Activated CD4-positive, alpha-beta T cell treated with anti-CD3 and anti-CD28 coated beads, Interleukin-2, amount 50 U/mL, for 16 hours (primary cell): ENCODE data around the gene PLK3.
"Not testable (repeated sequence)": the region's sequence is repeated elsewhere in the genome, so short reads cannot be mapped to it uniquely, and the experiment has no call there.

ENCODE experiments used
- DNase-seq: peaks from one replicate; pipeline ENCODE4 v3.0.0-alpha.2; 2020

The PLK3 gene

DNA sequence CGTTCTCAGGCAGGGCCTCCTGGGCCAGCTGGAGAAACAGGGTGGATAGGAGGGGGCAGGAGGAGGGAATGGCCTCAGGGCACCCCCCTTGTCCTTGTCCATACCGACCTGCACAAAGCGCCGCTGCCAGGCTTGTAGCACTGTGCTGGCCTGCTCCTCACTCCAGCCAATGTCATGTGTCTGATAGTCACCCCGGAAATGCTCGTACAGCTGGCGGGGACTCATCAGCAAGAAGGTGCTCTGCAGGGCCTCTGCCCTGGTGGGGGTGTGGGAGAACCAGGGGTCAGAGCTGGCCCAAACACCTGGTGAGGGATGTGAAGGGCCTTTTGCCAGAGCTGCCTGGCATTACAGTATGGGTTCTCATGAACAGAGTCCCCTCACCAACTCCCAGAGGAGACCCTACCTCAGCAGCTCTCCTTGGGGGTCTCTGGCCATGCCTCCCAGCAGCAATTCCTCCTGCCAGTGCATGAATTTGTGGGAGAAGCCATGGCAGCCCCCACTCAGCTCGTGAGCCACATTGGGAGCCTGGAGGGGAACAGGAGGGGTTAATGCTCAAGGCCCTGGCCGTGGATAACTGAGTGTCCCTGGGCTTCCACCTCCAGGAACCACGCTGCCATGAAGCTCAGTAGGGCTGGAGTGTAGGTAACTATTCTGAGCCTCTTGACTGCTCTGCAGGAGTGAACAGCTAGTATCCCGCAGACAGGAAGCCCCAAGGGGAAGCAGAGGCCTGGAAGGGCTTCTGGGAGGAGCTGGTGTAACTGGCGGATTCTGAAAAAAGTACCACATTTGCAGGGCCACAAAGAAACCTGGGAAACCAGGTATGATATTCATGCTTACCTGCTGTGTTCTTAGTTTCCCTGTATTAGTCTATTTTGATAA, 29.6 kb downstream of the PLK3 start:
- DNase-seq, result no peak

DNA sequence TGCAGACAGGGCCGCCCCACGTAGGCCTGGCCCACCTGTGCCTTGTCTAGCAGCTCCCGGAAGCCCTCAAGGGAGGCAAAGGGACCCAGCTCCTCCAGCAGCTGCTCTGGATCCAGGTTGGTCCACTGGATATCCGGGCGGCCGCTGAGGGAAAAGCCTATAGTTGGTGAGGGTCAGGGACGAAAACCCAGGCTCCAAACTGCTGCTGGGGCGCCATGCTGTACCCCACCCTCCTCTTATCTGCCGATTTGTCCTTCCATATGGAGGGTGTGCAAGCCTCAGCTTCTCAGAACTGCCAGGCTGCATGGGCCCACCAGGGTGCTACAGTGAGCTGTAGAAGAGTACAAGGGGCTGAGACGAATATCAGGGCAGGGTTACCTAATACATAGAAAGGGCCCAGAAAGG, 30.7 kb downstream of the PLK3 start:
- no peak for DNase-seq

DNA sequence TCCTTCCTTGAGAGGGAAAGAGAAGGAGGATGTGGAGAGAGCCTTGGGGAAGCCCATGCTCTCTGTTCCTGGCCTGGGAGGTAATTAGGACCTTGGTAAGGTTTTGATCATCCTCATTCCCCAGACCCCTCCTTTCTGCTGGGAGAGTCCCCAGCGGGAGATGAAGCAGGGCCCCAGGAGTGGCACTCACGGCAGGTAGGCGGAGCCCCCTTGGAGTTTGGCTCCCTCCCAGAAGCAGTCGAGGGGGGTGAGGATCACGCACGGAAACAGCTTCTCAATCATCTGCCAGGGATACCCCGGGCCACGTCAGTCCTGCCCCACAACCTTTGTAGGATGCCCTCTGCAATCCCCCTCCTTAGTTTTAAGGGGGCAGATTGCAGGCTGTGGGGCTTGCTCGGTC, 31.3 kb downstream of the PLK3 start:
- no peak for DNase-seq

DNA sequence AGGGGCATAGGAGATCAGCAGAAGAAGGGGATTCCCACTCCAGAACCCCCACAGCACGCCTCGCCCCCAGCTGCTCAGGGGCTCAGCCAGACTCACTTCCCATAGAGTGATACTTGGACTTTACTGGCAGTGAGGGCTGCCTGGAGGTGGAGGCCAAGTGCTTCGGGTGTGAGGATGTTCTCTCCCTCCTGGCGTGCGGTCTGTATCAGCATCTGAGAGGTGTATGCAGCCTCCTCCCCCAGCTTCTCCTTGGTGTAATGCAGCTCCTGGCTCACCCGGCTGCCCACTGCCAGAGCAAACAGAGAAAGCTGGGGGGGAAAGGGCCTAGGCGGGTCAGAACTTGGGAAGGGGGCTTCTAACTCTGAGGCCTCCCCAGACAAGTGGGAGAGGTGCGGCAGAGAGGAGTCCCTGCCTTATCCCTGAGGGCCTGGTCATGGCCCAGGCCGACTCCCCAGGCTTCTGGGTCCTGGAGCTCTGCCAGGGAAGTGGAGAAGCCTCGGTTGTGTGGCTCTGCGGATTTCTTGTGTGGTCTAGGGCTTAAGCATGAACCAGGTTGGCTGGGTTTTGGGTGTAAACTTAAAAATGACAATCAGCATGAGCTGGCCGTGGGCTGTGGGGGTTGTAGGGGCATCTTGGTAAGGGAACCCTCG, 32.0 kb downstream of the PLK3 start:
- DNase-seq, result no peak

DNA sequence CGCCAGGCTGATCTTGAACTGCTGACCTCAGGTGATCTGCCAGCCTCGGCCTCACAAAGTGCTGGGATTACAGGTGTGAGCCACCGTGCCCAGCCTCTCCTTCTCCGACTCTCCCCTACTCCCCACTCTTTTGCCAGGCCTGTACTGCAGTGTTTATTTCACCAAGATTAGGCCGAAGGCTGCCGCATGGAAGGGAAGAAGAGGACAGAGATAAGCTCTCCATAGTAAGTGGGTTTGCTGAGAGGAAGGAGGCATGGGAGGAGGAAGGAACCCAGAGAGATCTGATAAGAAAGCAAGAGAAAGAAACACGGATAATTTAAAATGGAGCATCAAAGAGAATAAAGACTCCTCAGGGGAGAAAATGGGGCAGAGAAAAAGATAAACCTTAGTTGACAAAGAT, 34.2 kb downstream of the PLK3 start:
- no peak for DNase-seq

DNA sequence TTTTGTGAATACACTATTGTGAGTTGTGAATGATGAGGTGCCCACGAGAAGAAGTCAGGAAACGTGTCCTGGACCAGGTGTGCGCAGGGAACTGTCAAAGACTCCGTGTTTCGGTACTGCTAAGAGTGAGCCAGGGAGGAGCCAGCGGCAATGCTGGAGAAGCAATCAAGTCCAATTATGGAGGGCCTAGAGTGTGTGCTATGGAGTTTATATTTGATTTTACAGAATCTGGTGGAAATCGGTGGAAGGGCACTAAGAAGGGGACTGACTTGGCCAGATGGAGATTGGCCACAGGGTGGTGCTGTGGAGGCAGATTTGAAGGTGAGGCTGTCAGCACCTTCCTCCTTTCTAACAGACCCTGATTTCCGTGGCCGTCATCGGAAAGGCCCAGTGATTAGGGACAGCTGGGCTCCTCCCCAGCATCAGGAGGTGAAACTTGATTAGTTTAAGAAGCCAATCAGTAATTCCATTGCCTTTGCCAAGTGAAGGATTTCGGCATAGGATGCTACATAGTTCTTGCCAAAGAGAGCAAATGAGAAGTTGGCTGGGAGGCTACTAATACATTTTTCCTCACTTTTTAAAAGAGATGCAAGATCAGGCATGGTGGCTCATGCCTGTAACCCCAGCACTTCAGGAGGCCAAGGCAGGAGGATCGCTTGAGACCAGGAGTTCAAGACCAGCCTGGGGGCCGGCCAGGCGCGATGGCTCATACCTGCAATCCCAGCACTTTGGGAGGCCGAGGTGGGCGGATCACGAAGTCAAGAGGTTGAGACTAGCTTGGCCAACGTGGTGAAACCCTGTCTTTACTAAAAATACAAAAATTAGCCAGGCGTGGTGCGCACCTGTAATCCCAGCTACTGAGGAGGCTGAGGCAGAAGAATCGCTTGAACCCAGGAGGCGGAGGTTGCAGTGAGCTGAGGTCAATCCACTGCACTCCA, 35.8 kb downstream of the PLK3 start:
- peak; percentile 90 for DNase-seq

DNA sequence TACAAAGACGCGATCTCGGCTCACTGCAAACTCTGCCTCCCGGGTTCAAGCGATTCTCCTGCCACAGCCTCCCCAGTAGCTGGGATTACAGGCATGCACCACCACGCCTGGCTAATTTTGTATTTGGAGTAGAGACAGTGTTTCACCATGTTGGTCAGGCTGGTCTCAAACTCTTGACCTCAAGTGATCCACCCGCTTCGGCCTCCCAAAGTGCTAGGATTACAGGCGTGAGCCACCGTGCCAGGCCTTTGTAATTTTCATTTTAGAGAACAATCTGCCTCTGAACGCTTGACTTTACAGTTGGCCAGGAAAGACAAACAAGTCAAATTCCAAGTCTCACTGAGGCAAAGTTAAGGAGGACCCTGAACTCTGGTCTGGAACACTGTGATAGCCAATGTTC, 38.1 kb downstream of the PLK3 start:
- not testable (repeated sequence) for DNase-seq

DNA sequence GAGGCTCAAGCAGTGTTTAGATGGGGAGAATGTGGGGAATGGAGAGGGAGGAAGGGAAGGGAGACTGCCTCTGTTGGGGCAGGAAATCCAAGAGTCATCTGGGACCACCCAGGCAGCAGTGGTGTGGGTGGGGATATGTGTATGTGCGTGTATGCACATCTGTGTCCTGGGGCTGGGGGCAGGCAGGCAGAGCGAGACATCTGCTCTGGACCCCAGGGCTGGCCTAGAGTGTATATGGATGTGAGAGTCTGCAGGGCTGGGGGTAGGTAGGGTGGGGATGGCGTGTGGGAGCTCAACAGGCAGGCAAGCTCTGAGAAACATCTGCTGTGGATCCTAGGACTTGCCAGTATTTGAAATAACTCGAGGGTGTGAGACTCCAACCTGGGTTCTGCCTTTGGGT, 39.4 kb downstream of the PLK3 start:
- no peak for DNase-seq

DNA sequence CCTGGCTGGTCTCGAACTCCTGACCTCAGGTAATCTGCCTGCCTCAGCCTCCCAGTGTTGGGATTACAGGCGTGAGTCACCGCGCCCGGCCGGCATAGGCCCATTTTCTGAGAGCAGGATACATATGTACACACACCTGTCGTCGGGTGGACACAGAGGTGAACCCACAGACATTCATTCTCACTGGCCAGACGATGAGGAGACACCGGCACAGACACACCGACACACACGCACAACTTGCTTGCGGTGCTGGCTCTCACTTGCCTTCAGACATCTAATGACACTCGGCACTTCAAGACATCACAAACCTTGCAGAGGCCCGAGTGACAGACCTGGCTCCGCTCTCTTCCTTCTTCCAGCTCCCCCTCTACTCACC, 42.3 kb downstream of the PLK3 start:
- DNase-seq, result no peak

DNA sequence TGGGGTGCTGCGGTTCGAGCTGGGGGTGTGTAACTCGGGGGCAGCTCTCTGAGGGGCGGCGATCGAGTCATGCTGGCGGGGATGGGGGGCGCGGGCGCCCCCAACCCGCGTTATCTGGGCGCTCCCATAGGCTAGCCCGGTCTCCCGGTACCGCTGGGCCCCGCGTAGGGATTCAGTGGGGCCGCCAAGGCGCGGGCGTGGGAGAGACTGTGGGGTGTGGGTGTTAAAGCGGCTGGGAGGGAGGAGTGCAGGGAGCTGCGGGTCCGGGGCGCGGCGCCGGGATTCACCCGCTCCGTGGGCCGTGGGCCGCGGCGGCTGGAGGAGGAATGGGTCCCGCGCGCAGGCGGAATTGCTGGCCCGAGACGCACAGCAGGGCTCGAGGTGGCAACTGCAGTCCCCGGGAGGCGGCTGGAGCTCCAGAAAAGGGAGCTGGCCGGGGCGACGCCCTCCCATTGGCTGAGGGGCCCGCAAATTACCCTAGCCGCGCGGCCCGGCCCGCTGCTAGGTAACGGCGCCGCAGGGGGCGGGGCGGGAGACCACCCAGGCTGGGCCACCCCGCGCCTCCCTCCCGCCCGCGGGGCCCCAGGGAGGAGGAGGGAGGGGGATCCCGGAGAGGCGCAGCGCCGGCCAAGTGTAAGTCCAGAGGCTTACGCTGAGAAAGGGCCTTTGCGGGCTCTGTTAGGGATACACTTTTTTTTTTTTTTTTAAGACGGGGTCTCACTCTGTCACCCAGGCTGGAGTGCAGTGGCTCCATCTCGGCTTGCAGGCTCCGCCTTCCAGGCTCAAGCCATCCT, 42.9 kb downstream of the PLK3 start, which contains the start of gene PTCH2:
Gene PTCH2, minus strand, starts transcription at position 392 of the 794 bp plus-strand sequence. Its CDS starts 321 bp downstream, at position 71.
- no peak for DNase-seq

DNA sequence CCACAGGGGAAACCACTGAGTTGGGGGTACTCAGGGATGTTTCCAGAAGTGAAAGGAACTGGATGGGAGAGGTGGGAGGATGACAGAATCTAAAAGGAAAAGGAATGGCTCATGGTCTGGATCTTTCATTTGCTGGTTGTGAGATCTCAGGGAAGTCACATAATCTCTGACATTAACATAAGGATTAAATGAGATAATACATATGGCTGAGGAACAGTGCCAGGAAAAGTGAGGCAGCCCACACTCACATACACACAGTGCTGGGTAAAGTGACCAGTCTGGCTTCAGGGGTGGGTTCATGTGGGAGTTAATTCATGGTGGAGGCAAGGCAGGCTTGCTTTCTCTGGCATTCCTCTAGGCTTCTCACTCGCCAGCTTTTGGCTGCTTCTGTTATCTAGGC, 46.8 kb downstream of the PLK3 start:
- no peak for DNase-seq

DNA sequence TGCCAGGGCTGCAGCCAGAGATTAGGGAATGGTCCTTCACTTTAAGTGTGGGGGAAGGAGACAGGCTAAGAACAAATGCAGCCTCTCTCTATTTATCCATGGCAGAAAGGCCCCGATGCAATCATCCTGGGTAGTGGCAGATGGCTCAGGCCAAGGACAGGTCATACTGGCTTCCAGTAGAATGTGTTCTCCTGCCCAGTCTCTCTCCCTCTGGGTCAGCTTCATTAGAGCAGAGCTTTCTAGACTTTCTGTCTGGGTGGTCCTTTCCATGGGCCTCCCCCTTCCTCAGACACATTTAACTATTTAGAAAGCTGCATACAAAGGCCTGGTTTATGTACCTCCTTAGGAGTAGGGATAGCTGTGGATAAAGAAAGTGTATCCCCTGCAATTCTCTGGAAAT, 47.7 kb downstream of the PLK3 start:
- DNase-seq, result no peak

DNA sequence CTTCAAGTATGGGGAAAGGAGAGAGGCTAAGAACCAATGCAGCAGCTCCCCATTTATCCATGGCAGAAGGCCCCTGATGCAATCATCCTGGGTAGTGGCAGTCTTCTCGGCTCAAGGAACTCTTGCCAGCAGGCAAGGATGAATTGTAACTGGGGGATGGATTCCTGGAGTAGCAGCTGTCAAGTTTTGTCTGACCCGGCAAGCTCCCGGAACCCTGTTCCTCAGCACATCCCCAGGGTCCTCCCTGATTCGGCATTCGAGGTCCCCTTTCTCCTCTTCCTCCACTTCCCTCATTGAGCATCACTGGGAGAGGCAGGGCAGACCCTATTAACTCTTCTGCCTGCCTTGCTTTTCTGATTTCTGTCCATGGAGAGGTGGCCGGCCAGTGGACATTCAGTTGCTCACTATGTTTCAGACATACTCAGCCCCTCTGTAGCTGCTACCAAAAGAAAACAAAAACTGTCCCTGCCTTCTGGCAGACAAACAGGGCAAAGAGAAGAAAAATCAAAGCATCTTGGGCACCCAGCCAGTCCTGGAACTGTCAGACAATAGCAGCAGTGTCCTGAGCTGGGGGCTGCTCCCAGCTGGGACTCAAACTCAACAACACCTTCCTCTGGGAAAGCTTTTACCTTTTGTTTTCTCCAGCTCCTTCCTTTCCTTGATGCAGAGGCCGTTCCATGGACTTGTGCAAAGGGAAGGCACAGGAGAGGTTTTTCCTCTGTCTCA, 48.4 kb downstream of the PLK3 start:
- no peak for DNase-seq

DNA sequence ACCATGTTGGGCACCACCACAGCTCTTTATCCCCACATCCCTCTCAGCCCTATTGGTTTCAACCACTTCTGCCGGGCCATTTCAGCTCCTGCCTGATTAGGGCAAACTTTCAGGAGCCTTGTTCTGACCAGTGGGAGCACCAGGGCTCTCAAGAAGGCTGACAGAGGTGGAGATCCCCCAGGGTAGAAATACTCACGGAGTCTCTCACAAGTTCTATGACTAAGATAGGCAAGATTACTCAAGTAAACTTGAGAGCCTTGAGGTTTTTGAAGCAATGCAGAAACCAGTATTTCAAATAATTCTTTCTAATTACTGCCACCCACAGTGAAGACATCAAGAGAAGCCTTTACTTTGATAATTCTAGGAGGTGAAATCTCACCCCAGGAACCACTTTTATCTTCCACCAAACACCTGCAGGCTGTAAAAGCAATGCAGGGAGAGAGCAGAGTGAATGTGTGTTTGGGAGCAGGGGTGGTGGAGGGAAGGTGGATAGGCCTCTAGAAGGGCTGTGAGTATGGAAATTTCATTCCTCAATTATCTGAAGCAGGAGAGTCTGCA, 49.5 kb downstream of the PLK3 start:
- DNase-seq, result no peak

DNA sequence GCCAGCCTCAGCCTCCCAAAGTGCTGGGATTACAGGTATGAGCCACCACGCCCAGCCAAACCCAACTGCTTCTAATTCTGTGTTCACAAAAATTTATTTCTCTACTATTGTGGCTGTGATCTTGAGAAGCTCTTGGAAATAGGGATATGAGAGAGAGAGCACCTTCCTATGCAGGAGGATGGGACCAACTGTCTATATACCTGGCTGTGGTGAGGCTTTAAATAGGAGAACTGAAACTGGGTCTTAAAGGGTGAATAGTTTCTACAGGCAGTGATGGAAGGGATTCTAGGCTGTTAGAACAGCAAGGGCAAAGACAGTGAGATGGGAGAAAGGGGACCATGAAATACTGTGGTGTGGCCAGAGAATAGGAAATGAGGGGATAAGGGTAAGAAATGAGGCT, 51.1 kb downstream of the PLK3 start:
- no peak for DNase-seq

DNA sequence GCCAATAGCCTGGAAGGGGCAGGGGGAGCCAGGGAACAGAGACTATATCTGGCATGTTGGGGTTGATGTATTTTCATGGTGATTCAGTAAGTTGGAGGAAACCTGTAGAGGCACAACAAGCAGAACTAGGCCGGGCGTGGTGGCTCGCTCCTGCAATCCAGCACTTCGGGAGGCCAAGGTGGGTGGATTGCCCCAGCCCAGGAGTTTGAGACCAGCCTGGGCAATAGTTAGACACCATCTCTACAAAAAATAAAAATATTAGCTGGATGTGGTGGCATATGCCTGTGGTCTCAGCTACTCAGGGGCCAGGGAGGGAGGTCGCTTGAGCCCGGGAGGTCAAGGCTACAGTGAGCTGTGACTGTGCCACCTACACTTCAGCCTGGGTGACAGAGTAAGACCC, 53.0 kb downstream of the PLK3 start:
- no peak for DNase-seq

DNA sequence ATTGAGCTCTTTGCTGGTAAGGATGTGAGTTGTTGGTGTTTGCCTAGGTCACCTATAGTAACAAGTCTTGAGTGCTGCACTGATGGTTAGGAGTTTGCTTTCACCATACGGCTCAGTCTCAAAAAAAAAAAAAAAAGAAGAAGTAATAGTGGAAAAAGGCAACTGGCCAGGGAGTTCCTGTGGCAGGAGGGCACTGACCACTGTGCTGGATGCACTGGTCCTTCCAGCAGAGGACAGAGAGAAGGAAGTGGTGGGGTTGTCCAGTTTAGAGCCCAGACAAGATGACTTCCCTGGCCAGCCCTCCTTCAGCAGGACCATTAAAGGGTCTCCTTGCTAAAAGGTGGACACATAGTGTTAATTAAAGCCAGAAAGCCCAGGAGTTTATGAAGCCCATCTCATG, 54.8 kb downstream of the PLK3 start:
- no peak for DNase-seq
